Body of pancreas (tissue), 4 donors: ENCODE measurements around the gene FRMD4B.

Source experiments
- CTCF ChIP-seq, 7 experiments: fragments of 450-650 bp in 4 of 7; fragments of 200-600 bp in 3 of 7; sonication (generic) in 3 of 7; IDR thresholded peaks; one replicate each; pipeline ENCODE4 v1.5.1; 2016 to 2019; ENCODE audit warnings: antibody characterized with exemption in 7 of 7
- POLR2A ChIP-seq, 3 donors: fragments of 450-650 bp; IDR thresholded peaks; one replicate each; pipeline ENCODE4 v1.6.1; 2016; ENCODE audit warnings: antibody characterized with exemption in 3 of 3, mild to moderate bottlenecking in 2 of 3

GRCh38 chr3:69178838-69179739 is 206.8 kb downstream of the FRMD4B start:
- TF ChIP-seq CTCF (IDR thresholded peaks at IDR 0.05) (no peak), POLR2A (IDR thresholded peaks at IDR 0.05) (no peak)
